HG03196 (cell line): ENCODE data around the gene RAD51B.

Source experiments
- ATAC-seq: cut with Tn5 transposase; IDR thresholded peaks from one replicate; pipeline ENCODE4 v1.9.1; 2021; ENCODE audit not compliant: unreplicated experiment

Gene RAD51B

GRCh38 chr14:68574461-68574860 is 754.9 kb downstream of the RAD51B start:
- ATAC-seq = no peak

GRCh38 chr14:68574906-68575305 is 755.3 kb downstream of the RAD51B start:
- ATAC-seq = no peak

GRCh38 chr14:68575426-68575825 is 755.8 kb downstream of the RAD51B start:
- ATAC-seq = no peak

GRCh38 chr14:68576031-68576430 is 756.5 kb downstream of the RAD51B start:
- ATAC-seq = no peak

- ATAC-seq = no peak
Observed at GRCh38 chr14:68576496-68577244, 757.1 kb downstream of the RAD51B start.

GRCh38 chr14:68577802-68578541 is 758.4 kb downstream of the RAD51B start:
- no peak for ATAC-seq

- no peak for ATAC-seq
Observed at GRCh38 chr14:68578597-68578996, 759.0 kb downstream of the RAD51B start.

GRCh38 chr14:68580096-68580645 is 760.6 kb downstream of the RAD51B start:
- ATAC-seq = no peak

- ATAC-seq = no peak
Observed at GRCh38 chr14:68580671-68581070, 761.1 kb downstream of the RAD51B start.

GRCh38 chr14:68583548-68584280 is 764.1 kb downstream of the RAD51B start:
- no peak for ATAC-seq

- ATAC-seq = no peak
Observed at GRCh38 chr14:68584786-68585185, 765.2 kb downstream of the RAD51B start.

GRCh38 chr14:68585690-68586089 is 766.1 kb downstream of the RAD51B start:
- ATAC-seq = no peak

GRCh38 chr14:68586896-68587751 is 767.5 kb downstream of the RAD51B start:
- ATAC-seq = no peak

GRCh38 chr14:68587931-68588330 is 768.4 kb downstream of the RAD51B start:
- ATAC-seq = no peak

GRCh38 chr14:68589447-68590200 is 770.0 kb downstream of the RAD51B start:
- ATAC-seq = no peak

GRCh38 chr14:68590201-68590522 is 770.6 kb downstream of the RAD51B start:
- no peak for ATAC-seq

- no peak for ATAC-seq
Observed at GRCh38 chr14:68591786-68592185, 772.2 kb downstream of the RAD51B start.

- ATAC-seq = no peak
Observed at GRCh38 chr14:68592948-68593556, 773.5 kb downstream of the RAD51B start.

- no peak for ATAC-seq
Observed at GRCh38 chr14:68593806-68594536, 774.4 kb downstream of the RAD51B start.
